ENCODE data around the gene LNP1.
A peak's percentile ranks its signal among the peaks of the same experiment; 100 is the strongest.
"Not testable (repeated sequence)": the region's sequence is repeated elsewhere in the genome, so short reads cannot be mapped to it uniquely, and the experiment has no call there.

The LNP1 gene, protein sequence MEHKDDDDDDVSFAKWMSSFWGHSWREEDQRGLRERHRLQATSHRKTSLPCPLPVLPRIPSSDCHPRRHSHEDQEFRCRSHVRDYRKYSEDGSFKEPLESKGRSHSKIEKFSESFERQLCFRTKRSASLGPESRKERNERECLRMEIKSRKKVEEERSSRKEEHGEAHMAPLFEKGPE
- 1.3 to 4.3 (median 2.2) reads per million in 9 experiments for total RNA-seq

DNA sequence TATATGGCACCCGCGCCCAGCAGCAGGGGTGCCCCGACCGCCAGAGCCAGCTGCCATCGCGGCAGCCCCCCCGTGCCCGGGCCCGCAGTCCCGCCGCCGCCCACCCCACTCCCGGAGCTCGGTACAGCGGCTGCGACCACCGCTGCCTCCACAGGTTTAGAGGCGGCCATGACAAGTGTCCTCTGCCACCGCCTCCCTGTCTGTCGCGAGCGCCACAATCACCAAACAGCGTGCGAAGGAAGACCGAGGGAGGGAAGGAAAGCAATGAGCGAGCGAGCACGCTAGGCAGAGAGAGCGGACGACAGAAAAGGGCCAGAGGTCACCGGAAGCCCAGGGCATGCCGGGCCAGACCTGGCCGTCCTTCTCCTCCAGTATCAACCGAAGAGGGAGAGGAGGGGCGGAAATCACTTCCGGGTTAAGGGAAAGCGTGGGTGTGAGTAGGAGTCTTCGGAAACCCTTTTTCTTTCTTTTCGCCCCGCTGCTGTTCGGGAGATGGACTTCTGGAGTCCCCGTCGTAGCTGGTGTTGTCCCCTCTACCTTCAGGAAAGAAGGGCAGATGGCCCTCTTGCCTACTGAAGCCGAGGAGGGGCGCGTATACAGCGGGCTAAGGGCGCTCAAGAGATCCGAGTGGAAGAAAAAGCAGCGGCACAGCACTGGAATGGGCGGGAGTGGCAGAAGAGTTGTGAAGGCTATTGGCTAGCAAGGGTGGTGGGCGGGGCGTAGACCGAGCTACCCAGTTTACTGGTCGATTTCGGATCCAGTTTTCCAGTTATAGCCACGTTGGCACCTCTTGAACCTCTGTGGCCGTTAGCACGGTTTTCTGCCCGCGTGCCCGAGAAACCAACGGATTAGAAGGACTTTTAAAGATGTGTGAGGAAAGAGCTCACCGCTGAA is at the start of gene LNP1, which contains the start of gene TOMM70:
TSS of gene LNP1 (plus strand) at position 760 of the 894 bp plus-strand sequence. CDS start 28,191 bp downstream, outside the sequence.
TSS of gene TOMM70 (minus strand) at position 310 of the 894 bp plus-strand sequence. CDS start at position 170, 140 bp downstream.
- H3K4me3 Mint-ChIP-seq = peak within 1 kb of the TSS; percentile 94 to 98
- H3K27ac Mint-ChIP-seq = peak within 1 kb of the TSS; percentile 93 to 97
- peaks cover 22 to 43% of the 10 kb centered on the region in 2 donors for H3K4me1 Mint-ChIP-seq (ENCODE audit: low read depth in 2 of 2)
- peak; percentile 87 to 94 (median 94) for DNase-seq
- ATAC-seq (replicated peaks) = peak; percentile 83
- no peaks in the 10 kb centered on the region for H3K9me3 Mint-ChIP-seq
- H3K36me3 Mint-ChIP-seq (ENCODE audit: insufficient read depth) = peaks cover 16% of the 10 kb centered on the region
- no peaks in the 10 kb centered on the region for H3K27me3 Mint-ChIP-seq

GRCh38 chr3:100351770-100352169 is 49.6 kb upstream of the LNP1 start:
- H3K27me3 Mint-ChIP-seq; H3K4me1 Mint-ChIP-seq (ENCODE audit: low read depth in 2 of 2); H3K27ac Mint-ChIP-seq; H3K9me3 Mint-ChIP-seq; ATAC-seq (replicated peaks); H3K4me3 Mint-ChIP-seq; DNase-seq: not testable (repeated sequence)
- peaks cover 25% of the 10 kb centered on the region for H3K36me3 Mint-ChIP-seq (ENCODE audit: insufficient read depth)

DNA sequence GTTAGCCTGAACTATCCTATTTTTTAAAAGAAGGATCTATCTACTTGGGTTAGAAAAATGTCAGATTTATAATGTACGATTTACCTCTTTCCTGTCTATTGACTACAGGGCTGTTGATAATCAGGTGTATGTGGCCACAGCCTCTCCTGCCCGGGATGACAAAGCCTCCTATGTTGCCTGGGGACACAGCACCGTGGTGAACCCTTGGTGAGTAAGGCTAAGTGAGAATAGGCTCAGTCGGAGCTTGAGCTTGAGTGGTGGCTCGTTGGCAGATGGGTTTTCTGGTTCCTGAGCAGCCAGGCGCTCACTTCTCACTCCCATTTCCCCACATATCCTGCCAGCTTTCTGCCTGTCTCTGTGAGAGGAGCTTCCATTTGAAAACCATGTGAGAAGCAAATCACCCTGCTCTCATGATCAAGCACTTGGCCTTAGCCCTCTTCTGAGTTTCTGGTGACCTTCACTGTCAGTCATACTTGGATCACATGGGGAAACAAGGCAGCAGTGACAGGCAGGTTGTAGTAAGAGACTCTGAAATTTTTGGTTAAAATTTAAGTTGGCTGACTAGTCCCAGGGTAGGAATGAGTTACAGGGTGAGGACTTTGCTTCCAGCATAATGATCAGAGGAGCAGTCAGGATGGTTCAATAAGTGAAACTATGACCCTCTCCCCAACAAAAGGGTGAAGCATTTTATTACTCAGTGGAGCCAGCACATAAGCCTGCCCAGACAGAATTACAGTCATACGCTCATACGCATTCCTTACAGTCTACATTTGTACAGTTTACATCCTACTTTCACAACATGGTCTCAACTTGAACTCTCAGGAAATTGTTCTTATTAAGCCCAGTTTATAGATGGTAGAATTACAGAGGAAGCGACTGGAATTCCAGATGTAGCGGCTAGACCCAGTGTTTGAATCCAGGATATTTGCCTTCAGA is 48.8 kb upstream of the LNP1 start:
- Mint-ChIP-seq H3K27me3 (no peaks in the 10 kb centered on the region), H3K4me3 (no peak overlapping the region), H3K36me3 (ENCODE audit: insufficient read depth) (peaks cover 21% of the 10 kb centered on the region), H3K4me1 (ENCODE audit: low read depth in 2 of 2) (no peaks in the 10 kb centered on the region), H3K9me3 (no peaks in the 10 kb centered on the region), H3K27ac (no peak overlapping the region)
- ATAC-seq (replicated peaks) = no peak
- no peak for DNase-seq

DNA sequence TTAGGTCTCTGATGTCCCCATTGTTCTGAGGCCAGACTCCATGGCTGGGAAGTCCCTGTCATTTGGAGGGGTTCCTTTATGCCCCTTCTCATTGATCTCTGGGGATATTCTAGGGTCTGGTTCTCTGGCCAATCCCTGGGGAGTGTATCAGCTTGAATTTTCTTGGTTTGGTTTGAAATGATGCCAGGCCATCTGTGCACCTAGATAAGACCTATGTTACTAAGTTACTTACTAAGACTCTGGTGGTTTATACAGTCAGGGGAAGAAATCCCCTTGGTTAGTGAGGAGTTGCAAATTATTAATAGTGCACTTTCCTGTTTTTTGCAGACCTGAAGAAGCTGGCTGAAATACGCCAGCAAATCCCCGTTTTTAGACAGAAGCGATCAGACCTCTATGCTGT is 46.5 kb upstream of the LNP1 start:
- no peaks in the 10 kb centered on the region for H3K27me3 Mint-ChIP-seq
- peaks cover 15% of the 10 kb centered on the region for H3K36me3 Mint-ChIP-seq (ENCODE audit: insufficient read depth)
- H3K9me3 Mint-ChIP-seq = no peaks in the 10 kb centered on the region
- no peak for DNase-seq
- H3K27ac Mint-ChIP-seq = peak overlapping the region in 1 of 2 donors; percentile 20
- no peak for ATAC-seq (replicated peaks)
- H3K4me3 Mint-ChIP-seq = no peak overlapping the region
- H3K4me1 Mint-ChIP-seq (ENCODE audit: low read depth in 2 of 2) = peaks cover 0 to 2% of the 10 kb centered on the region in 2 donors

DNA sequence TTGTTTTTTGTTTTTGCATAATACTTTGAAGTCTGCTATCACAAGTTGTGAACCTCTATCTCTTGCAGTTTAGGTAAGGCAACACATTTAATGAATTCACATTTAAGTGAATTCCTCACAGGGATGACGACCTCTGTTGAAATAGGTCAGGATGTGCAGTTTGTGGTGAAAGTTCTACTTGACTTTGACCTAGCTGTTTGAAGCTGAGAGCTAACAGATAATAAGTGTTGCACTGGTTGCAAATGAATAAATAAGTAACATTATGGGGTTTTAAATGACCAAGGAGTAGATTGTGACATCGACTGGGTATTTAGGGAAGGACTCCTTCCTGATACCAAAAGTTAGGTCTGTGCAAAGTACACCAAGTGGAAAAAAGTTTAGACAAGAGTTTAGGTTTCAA is 42.9 kb upstream of the LNP1 start:
- DNase-seq (no peak), ATAC-seq (replicated peaks) (no peak)
- Mint-ChIP-seq H3K4me3 (no peak overlapping the region), H3K36me3 (ENCODE audit: insufficient read depth) (peaks cover 13% of the 10 kb centered on the region), H3K27me3 (no peaks in the 10 kb centered on the region), H3K27ac (peak overlapping the region; percentile 64 to 79), H3K9me3 (peaks cover 0 to 2% of the 10 kb centered on the region in 2 donors), H3K4me1 (ENCODE audit: low read depth in 2 of 2) (peaks cover 0 to 2% of the 10 kb centered on the region in 2 donors)

GRCh38 chr3:100359035-100359434 is 42.3 kb upstream of the LNP1 start:
- no peak for ATAC-seq (replicated peaks)
- no peaks in the 10 kb centered on the region for H3K27me3 Mint-ChIP-seq
- peaks cover 13% of the 10 kb centered on the region for H3K36me3 Mint-ChIP-seq (ENCODE audit: insufficient read depth)
- no peak overlapping the region for H3K4me3 Mint-ChIP-seq
- no peak for DNase-seq
- H3K4me1 Mint-ChIP-seq (ENCODE audit: low read depth in 2 of 2) = peaks cover 0 to 2% of the 10 kb centered on the region in 2 donors
- peak overlapping the region in 1 of 2 donors; percentile 64 for H3K27ac Mint-ChIP-seq
- peaks cover 0 to 2% of the 10 kb centered on the region in 2 donors for H3K9me3 Mint-ChIP-seq

GRCh38 chr3:100360757-100361496 is 40.4 kb upstream of the LNP1 start:
- no peaks in the 10 kb centered on the region for H3K27me3 Mint-ChIP-seq
- H3K36me3 Mint-ChIP-seq (ENCODE audit: insufficient read depth) = peaks cover 27% of the 10 kb centered on the region
- peak overlapping the region; percentile 5 to 69 for H3K27ac Mint-ChIP-seq
- no peak overlapping the region for H3K4me3 Mint-ChIP-seq
- DNase-seq = no peak
- peaks cover 0 to 2% of the 10 kb centered on the region in 2 donors for H3K9me3 Mint-ChIP-seq
- H3K4me1 Mint-ChIP-seq (ENCODE audit: low read depth in 2 of 2) = peaks cover 0 to 2% of the 10 kb centered on the region in 2 donors
- ATAC-seq (replicated peaks) = no peak

GRCh38 chr3:100361897-100362296 is 39.4 kb upstream of the LNP1 start:
- DNase-seq = no peak
- Mint-ChIP-seq H3K27ac (no peak overlapping the region), H3K27me3 (no peaks in the 10 kb centered on the region), H3K9me3 (peaks cover 0 to 2% of the 10 kb centered on the region in 2 donors), H3K4me1 (ENCODE audit: low read depth in 2 of 2) (peaks cover 0 to 2% of the 10 kb centered on the region in 2 donors), H3K4me3 (no peak overlapping the region), H3K36me3 (ENCODE audit: insufficient read depth) (peaks cover 28% of the 10 kb centered on the region)
- no peak for ATAC-seq (replicated peaks)

DNA sequence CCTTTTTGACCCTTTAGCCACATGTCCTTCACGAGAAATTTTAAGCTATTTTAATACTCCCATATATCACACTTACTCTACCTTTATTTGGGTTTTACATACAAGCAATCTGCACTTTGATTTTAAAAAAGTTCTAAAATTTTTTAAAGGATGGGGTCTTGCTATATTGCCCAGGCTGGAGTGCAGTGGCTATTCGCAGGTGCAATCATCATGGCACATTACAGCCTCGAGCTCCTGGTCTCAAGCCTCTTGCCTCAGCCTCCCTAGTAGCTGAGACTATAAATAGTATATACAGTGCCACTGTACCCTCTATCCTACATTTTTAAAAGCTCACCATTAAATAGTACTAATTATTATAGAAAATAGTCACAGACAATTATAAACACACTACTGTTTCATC is 36.9 kb upstream of the LNP1 start:
- no peak overlapping the region for H3K4me3 Mint-ChIP-seq
- peak overlapping the region in 1 of 2 donors; percentile 23 for H3K27ac Mint-ChIP-seq
- H3K4me1 Mint-ChIP-seq (ENCODE audit: low read depth in 2 of 2) = no peaks in the 10 kb centered on the region
- DNase-seq = no peak
- no peaks in the 10 kb centered on the region for H3K27me3 Mint-ChIP-seq
- no peak for ATAC-seq (replicated peaks)
- H3K9me3 Mint-ChIP-seq = peaks cover 0 to 2% of the 10 kb centered on the region in 2 donors
- peaks cover 36% of the 10 kb centered on the region for H3K36me3 Mint-ChIP-seq (ENCODE audit: insufficient read depth)

DNA sequence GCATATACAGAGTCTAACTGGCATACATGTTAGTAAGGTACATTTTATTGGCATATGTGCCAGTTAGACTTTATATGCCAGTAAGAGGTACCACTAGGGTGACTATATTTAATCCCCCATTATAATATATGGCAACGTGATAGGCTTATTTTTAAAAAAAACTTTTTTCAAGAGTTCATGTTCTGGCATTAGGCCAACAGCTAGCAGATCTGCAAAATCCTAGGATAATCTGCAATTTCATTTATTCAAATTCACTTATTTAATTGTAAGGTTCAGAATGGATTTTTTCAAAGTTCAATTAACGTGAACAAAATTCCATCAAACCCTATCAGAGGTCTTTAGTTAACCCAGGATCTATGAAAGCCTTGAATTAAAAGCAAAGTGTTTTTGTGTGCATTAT is 34.9 kb upstream of the LNP1 start:
- Mint-ChIP-seq H3K4me1 (ENCODE audit: low read depth in 2 of 2) (no peaks in the 10 kb centered on the region), H3K9me3 (peaks cover 0 to 2% of the 10 kb centered on the region in 2 donors), H3K36me3 (ENCODE audit: insufficient read depth) (peaks cover 46% of the 10 kb centered on the region), H3K27me3 (no peaks in the 10 kb centered on the region), H3K4me3 (no peak overlapping the region), H3K27ac (no peak overlapping the region)
- DNase-seq (no peak), ATAC-seq (replicated peaks) (no peak)

GRCh38 chr3:100368441-100368840 is 32.9 kb upstream of the LNP1 start:
- H3K36me3 Mint-ChIP-seq (ENCODE audit: insufficient read depth) = peaks cover 59% of the 10 kb centered on the region

DNA sequence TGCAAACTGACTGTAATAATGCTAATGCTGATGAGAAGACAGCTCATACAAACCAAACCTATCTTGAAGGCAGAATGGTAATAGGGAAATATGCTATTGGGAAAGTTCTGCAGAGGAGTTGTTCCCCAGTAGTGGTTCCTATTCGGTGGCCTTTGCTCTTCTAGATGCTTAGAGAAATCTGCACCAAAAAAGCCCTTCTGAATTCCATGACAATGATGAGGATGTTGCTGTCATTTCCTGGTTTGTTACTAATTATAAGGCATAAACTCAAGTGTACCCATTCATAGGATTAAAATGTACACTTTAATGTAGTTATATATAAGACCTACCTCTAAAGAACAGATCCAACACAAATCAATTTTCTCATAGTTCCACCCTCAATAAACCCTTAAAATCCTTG is 30.6 kb upstream of the LNP1 start:
- ATAC-seq (replicated peaks) (no peak), DNase-seq (no peak)
- Mint-ChIP-seq H3K4me1 (ENCODE audit: low read depth in 2 of 2) (peaks cover 0 to 2% of the 10 kb centered on the region in 2 donors), H3K4me3 (no peak overlapping the region), H3K9me3 (no peaks in the 10 kb centered on the region), H3K27ac (peak overlapping the region in 1 of 2 donors; percentile 25), H3K36me3 (ENCODE audit: insufficient read depth) (peaks cover 55% of the 10 kb centered on the region), H3K27me3 (no peaks in the 10 kb centered on the region)

More at GRCh38 chr3:100368441-100368840, 32.9 kb upstream of the LNP1 start:
- Mint-ChIP-seq H3K27me3 (no peaks in the 10 kb centered on the region), H3K9me3 (no peaks in the 10 kb centered on the region), H3K4me1 (ENCODE audit: low read depth in 2 of 2) (no peaks in the 10 kb centered on the region), H3K4me3 (no peak overlapping the region), H3K27ac (no peak overlapping the region)
- no peak for DNase-seq
- ATAC-seq (replicated peaks) = no peak

All from effector memory CD8-positive, alpha-beta T cell (primary cell).